ENCODE results near the gene HOGA1. TPM values are rescaled to one million over a fixed set of nuclear protein-coding genes. Genes with fewer than 3 reads are reported as not detected.

The HOGA1 gene
- total RNA-seq (2022; extraction: Qiagen RNA extraction): 1.9 to 3.2 TPM (median 2.3 TPM) in 5 replicates

GRCh38 chr10:97584060-97584797, at the start of gene HOGA1:
HOGA1 (plus strand) TSS chr10:97584389; CDS start chr10:97584704, 315 bp downstream.

GRCh38 chr10:97572214-97572989, 11.8 kb upstream of the HOGA1 start, which contains the start of gene ANKRD2:
ANKRD2 (plus strand) TSS chr10:97572779; CDS start chr10:97572789, 10 bp downstream.

GRCh38 chr10:97589479-97589878, 5.3 kb downstream of the HOGA1 start, which contains the start of gene C10orf62:
C10orf62 (plus strand) TSS chr10:97589721; CDS start chr10:97589898, 177 bp downstream.

GRCh38 chr10:97632949-97633884, 49.0 kb downstream of the HOGA1 start, which contains the start of gene MORN4:
MORN4 (minus strand) TSS chr10:97633500; CDS start chr10:97619653, 13,847 bp downstream.

GRCh38 chr10:97640174-97640867, 56.1 kb downstream of the HOGA1 start, which contains the start of gene PI4K2A:
PI4K2A (plus strand) TSS chr10:97640671; CDS start chr10:97640743, 72 bp downstream.

Other genes starting within 250 kb of the HOGA1 start
- gene FRAT2, start 249.7 kb upstream of the HOGA1 start, total RNA-seq (2022; extraction: Qiagen RNA extraction): 6.9 to 10.7 TPM (median 9.9 TPM) in 5 replicates
- gene RRP12, start 183.0 kb upstream of the HOGA1 start, total RNA-seq (2022; extraction: Qiagen RNA extraction): 48.0 to 60.9 TPM (median 57.2 TPM) in 5 replicates
- 546 to 577 TPM (median 553 TPM) in 5 replicates for gene PGAM1, start 158.2 kb upstream of the HOGA1 start, total RNA-seq (2022; extraction: Qiagen RNA extraction)
- gene EXOSC1, start 138.4 kb upstream of the HOGA1 start, total RNA-seq (2022; extraction: Qiagen RNA extraction): 49.3 to 58.3 TPM (median 52.8 TPM) in 5 replicates
- 44.2 to 57.1 TPM (median 56.5 TPM) in 5 replicates for gene ZDHHC16, start 138.2 kb upstream of the HOGA1 start, total RNA-seq (2022; extraction: Qiagen RNA extraction)
- 35.9 to 53.6 TPM (median 52.1 TPM) in 5 replicates for gene MMS19, start 86.0 kb upstream of the HOGA1 start, total RNA-seq (2022; extraction: Qiagen RNA extraction)
- gene UBTD1, start 85.5 kb upstream of the HOGA1 start, total RNA-seq (2022; extraction: Qiagen RNA extraction): 15.6 to 19.5 TPM (median 19.2 TPM) in 5 replicates
- 4.6 to 8.7 TPM (median 7.4 TPM) in 5 replicates for gene ANKRD2, start 11.6 kb upstream of the HOGA1 start, total RNA-seq (2022; extraction: Qiagen RNA extraction)
- 0.07 to 0.20 TPM (median 0.11 TPM) in 4 of 5 replicates, not detected in the other for gene C10orf62, start 5.3 kb downstream of the HOGA1 start, total RNA-seq (2022; extraction: Qiagen RNA extraction)
- gene MORN4, start 49.1 kb downstream of the HOGA1 start, total RNA-seq (2022; extraction: Qiagen RNA extraction): 5.8 to 7.0 TPM (median 6.4 TPM) in 5 replicates
- gene PI4K2A, start 56.3 kb downstream of the HOGA1 start, total RNA-seq (2022; extraction: Qiagen RNA extraction): 18.7 to 22.7 TPM (median 22.0 TPM) in 5 replicates
- gene AVPI1, start 102.9 kb downstream of the HOGA1 start, total RNA-seq (2022; extraction: Qiagen RNA extraction): 89.7 to 121 TPM (median 111 TPM) in 5 replicates
- gene MARVELD1, start 129.3 kb downstream of the HOGA1 start, total RNA-seq (2022; extraction: Qiagen RNA extraction): 43.9 to 56.2 TPM (median 51.1 TPM) in 5 replicates
- 17.5 to 22.0 TPM (median 20.7 TPM) in 5 replicates for gene ZFYVE27, start 152.7 kb downstream of the HOGA1 start, total RNA-seq (2022; extraction: Qiagen RNA extraction)
- 2.1 to 3.4 TPM (median 3.3 TPM) in 5 replicates for gene SFRP5, start 187.6 kb downstream of the HOGA1 start, total RNA-seq (2022; extraction: Qiagen RNA extraction)